ENCODE measurements around the gene MPPED1. TPM values are rescaled to one million over a fixed set of nuclear protein-coding genes. Genes with fewer than 3 reads are reported as not detected.

Gene MPPED1
- total RNA-seq, 1 experiment from 2014 or later = not detected

DNA sequence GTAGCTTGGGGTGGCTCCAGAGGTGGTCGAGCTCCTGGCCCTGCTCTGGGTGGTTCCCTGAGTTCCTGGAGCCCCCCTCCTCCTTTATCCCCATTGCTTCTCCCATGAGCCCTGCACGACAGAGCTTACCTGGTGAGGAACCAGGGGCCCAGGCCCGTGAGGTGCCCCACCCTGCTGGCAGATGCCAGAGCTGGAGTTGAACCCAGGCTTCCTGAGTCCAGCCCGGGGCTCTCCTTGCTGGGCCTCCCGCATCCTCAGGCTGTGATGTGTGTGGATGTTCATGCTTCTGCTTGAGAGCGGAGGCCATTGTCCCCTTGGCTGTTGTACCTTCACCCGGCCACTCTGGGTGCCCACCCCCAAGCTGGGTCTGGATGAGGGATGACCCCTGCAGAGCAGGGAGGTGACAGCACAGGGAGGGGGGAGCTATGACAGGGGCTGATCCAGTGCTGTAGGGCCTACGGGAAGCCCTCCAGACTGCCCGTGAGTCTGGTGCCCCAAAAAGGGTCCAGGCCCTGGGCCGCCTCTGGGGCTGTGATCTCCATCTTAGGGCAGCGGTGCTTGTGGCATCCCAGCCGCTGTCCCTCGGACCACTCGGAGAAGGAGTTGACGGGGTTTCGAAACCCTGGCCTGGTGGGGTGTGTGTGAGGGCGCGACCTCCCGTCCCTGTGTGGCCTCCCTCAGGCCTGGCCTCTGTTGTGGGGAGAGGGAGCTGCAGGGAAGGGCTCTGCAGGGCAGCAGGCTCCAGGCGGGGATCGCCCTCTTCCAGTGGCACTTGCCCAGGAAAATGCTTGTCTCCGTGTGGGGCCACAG, 14.4 kb downstream of the MPPED1 start:
- intact Hi-C loops (cut with micrococcal nuclease; ENCODE audit: unreplicated experiment) = no loop called here
- CTCF ChIA-PET = no interaction called here

DNA sequence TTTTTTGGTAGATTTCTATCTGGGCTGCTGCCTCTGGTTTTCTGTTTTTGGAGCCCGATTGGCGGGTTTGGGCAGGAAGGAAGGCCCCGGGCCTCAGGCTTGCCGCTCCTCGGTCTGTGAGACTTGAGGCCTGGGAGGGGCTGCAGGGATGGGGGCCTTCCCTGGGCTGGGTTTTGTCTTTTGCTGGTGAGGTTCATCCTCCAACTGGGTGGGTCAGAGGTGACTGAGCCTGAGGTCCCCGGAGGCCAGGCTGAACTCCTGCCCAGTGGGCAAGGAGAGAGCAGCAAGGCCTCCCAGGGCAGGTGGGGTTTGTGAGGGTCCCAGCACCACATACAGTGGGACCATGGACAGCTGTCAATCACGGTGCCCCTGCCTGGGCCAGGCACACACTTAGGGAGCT, 15.0 kb downstream of the MPPED1 start:
- ChIA-PET CTCF (no interaction called here), POLR2A (ENCODE audit: low non-redundant PET) (no interaction called here)
- no TSS peak for BruUV-seq (replicated peaks)
- H3K27ac ChIP-seq (ENCODE audit: low read depth, low read length, poor library complexity, severe bottlenecking) = no peak overlapping the region
- H3K27me3 ChIP-seq (replicated peaks; ENCODE audit: insufficient read depth, low read depth, low read length, poor library complexity) = peaks cover 23% of the 10 kb centered on the region
- no peak overlapping the region for H3K4me3 ChIP-seq (ENCODE audit: low read depth, low read length, poor library complexity, severe bottlenecking)
- intact Hi-C loops (cut with micrococcal nuclease; ENCODE audit: unreplicated experiment) = no loop called here
- no peaks in the 10 kb centered on the region for H3K36me3 ChIP-seq (ENCODE audit: insufficient read depth, low read length, poor library complexity, severe bottlenecking)
- TF ChIP-seq, protein P1, sequence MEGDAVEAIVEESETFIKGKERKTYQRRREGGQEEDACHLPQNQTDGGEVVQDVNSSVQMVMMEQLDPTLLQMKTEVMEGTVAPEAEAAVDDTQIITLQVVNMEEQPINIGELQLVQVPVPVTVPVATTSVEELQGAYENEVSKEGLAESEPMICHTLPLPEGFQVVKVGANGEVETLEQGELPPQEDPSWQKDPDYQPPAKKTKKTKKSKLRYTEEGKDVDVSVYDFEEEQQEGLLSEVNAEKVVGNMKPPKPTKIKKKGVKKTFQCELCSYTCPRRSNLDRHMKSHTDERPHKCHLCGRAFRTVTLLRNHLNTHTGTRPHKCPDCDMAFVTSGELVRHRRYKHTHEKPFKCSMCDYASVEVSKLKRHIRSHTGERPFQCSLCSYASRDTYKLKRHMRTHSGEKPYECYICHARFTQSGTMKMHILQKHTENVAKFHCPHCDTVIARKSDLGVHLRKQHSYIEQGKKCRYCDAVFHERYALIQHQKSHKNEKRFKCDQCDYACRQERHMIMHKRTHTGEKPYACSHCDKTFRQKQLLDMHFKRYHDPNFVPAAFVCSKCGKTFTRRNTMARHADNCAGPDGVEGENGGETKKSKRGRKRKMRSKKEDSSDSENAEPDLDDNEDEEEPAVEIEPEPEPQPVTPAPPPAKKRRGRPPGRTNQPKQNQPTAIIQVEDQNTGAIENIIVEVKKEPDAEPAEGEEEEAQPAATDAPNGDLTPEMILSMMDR (conservative IDR thresholded peaks at IDR 0.05; ENCODE audit: low read depth, low read length) = no peak
- TF ChIP-seq EZH2 (IDR thresholded peaks at IDR 0.05; ENCODE audit: borderline replicate concordance, low read depth, low read length, poor library complexity, severe bottlenecking) = no peak
- no peak for DNase-seq (ENCODE audit: low spot score)
- H3K4me1 ChIP-seq (ENCODE audit: insufficient read depth, low read length, poor library complexity, severe bottlenecking) = no peaks in the 10 kb centered on the region
- H3K9me3 ChIP-seq (ENCODE audit: low read depth, low read length, poor library complexity, severe bottlenecking) = no peaks in the 10 kb centered on the region

More for the DNA sequence above, 14.4 kb downstream of the MPPED1 start:
- Histone ChIP-seq H3K27ac (ENCODE audit: low read depth, low read length, poor library complexity, severe bottlenecking) (no peak overlapping the region), H3K4me3 (ENCODE audit: low read depth, low read length, poor library complexity, severe bottlenecking) (no peak overlapping the region), H3K4me1 (ENCODE audit: insufficient read depth, low read length, poor library complexity, severe bottlenecking) (no peaks in the 10 kb centered on the region), H3K27me3 (replicated peaks; ENCODE audit: insufficient read depth, low read depth, low read length, poor library complexity) (peaks cover 17% of the 10 kb centered on the region), H3K9me3 (ENCODE audit: low read depth, low read length, poor library complexity, severe bottlenecking) (no peaks in the 10 kb centered on the region), H3K36me3 (ENCODE audit: insufficient read depth, low read length, poor library complexity, severe bottlenecking) (no peaks in the 10 kb centered on the region)
- TF ChIP-seq EZH2 (IDR thresholded peaks at IDR 0.05; ENCODE audit: borderline replicate concordance, low read depth, low read length, poor library complexity, severe bottlenecking) = no peak
- TF ChIP-seq, protein P1 (conservative IDR thresholded peaks at IDR 0.05; ENCODE audit: low read depth, low read length) = no peak
- POLR2A ChIA-PET (ENCODE audit: low non-redundant PET) = no interaction called here
- no TSS peak for BruUV-seq (replicated peaks)
- no peak for DNase-seq (ENCODE audit: low spot score)

DNA sequence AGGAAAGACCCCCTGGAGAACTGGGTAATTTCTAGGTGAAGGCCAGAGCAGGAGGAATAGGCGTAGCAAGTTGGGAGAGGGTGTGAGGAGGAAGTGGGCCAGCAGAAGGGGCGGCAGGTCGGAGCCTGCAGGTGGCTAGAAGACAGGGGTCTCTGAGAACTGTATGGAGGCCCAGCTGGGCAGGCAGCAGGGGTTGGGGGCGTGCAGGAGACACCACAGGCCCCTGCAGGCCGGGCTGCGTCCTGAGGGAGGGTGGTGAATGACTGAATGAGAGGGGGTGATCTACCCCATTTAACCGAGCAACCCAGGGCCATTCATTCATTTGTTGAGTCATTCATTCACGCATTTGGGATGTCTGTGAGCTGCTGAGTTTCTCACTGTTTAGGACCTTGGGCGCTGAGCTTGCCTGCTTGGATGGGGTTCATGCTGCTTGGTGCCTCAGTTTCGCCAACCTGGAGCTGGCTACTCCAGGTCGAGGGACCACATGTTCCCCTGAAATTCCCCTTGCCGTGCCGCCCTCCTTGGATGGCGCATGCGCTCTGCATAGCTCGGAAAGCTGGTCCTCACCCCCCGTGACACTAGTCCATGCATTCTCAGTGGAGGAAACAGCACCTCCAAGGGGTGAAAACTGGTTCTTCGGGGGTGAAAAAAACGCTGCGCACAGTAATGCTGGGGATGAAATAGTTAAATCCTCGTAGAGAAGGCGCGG, 15.6 kb downstream of the MPPED1 start:
- BruUV-seq (replicated peaks) = no TSS peak
- no peak for DNase-seq (ENCODE audit: low spot score)
- intact Hi-C loops (cut with micrococcal nuclease; ENCODE audit: unreplicated experiment) = no loop called here
- POLR2A ChIA-PET (ENCODE audit: low non-redundant PET) = no interaction called here
- Histone ChIP-seq H3K4me3 (ENCODE audit: low read depth, low read length, poor library complexity, severe bottlenecking) (no peak overlapping the region), H3K9me3 (ENCODE audit: low read depth, low read length, poor library complexity, severe bottlenecking) (no peaks in the 10 kb centered on the region), H3K27ac (ENCODE audit: low read depth, low read length, poor library complexity, severe bottlenecking) (no peak overlapping the region), H3K4me1 (ENCODE audit: insufficient read depth, low read length, poor library complexity, severe bottlenecking) (no peaks in the 10 kb centered on the region), H3K36me3 (ENCODE audit: insufficient read depth, low read length, poor library complexity, severe bottlenecking) (no peaks in the 10 kb centered on the region), H3K27me3 (replicated peaks; ENCODE audit: insufficient read depth, low read depth, low read length, poor library complexity) (peaks cover 28% of the 10 kb centered on the region)
- TF ChIP-seq, protein P1 (conservative IDR thresholded peaks at IDR 0.05; ENCODE audit: low read depth, low read length) = no peak; the same call in 1 of the 2 replicates
- no peak for TF ChIP-seq EZH2 (IDR thresholded peaks at IDR 0.05; ENCODE audit: borderline replicate concordance, low read depth, low read length, poor library complexity, severe bottlenecking)
- CTCF ChIA-PET = interaction anchor here (0.6 kb wide), 1 partner anchor 124 kb away, joined by 6 read pairs; no protein-coding TSS in a partner anchor

Measured in A673 (cell line).